Suprapubic skin (tissue), 3 donors: ENCODE measurements around the gene DOCK8.

Source experiments
- CTCF ChIP-seq, 2 donors: fragments of 200-600 bp in 1 of 2; fragments of 450-650 bp in 1 of 2; sonication (generic) in 1 of 2; IDR thresholded peaks; one replicate each; pipeline ENCODE4 v1.5.1; 2016 to 2019; ENCODE audit warnings: antibody characterized with exemption in 2 of 2, mild to moderate bottlenecking in 1 of 2, moderate library complexity in 1 of 2
- EP300 ChIP-seq: sonication (generic); formaldehyde crosslinking; IDR thresholded peaks from one replicate; pipeline ENCODE4 v1.6.1; 2017; ENCODE audit warnings: antibody characterized with exemption

DNA sequence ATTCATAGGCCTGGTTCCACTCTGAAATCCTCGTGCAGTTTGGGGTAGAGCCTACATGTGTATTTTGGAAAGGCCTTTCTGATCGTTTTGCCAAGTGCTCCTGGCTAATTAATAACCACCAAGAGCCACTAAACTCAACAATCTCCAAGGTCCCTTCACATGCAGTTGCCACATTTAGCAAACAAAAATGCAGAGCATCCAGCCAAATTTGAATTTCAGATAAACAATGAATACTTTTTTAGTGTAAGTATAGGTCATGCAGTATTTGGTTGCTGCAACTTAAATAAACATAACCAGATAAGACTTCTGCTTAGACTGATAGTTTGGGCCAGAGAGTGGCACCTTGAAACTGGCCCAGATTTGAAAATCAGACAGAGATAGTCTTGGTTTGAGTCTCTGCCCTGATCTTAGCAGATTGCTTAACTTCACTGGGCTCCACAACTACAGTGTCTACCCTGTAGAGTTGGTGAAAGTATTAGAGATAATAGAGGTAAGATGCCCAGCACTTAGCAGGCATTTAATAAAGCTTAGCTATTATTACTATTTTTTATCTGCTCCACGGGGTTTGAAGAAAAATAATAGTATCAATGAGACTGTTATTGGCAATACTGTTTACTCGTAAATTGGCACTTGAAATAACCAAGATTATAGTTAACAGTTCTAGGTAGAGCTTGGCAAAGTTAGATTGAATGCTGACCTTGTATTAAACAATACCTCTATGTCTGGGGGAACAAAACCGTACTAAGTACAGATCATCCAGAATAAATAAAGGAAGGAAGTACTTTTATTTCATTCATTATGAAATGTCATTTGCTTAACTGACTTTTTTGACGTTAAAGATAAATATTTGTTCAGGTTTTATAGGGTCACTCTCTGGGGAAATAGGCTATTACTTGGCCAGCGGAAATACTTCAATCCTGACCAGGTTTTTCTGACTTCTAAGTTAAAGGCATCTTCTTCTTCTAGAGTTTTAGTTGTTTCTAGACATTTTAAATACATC, 274.8 kb downstream of the DOCK8 start:
- TF ChIP-seq CTCF (IDR thresholded peaks at IDR 0.05) (no peak), EP300 (no peak)
